SK-N-SH (cell line): ENCODE data around the gene PF4V1. TPM values are rescaled to one million over a fixed set of nuclear protein-coding genes. Genes with fewer than 3 reads are reported as not detected.

ENCODE experiments used
- CTCF ChIA-PET: fragments of 300-600, 350-600 bp; formaldehyde crosslinking; extraction: SDS; loops from one replicate; lab custom pipeline; 2021; lab: Yijun Ruan, JAX
- POLR2A ChIA-PET: fragments of 350-600 bp; sonication (Branson Sonifier 250); formaldehyde crosslinking; extraction: SDS; loops from one replicate; lab custom pipeline; 2020; ENCODE audit warnings: antibody characterized with exemption, inconsistent platforms; lab: Yijun Ruan, JAX
- DNase-seq: peaks from one replicate; pipeline ENCODE4 v3.0.0; 2012
- H2AFZ ChIP-seq: fragments of 200-600 bp; sonication (generic); 2 replicates; pipeline ENCODE4 v1.8.1; 2016; ENCODE audit warnings: antibody characterized with exemption, mild to moderate bottlenecking, low read depth
- H3F3A ChIP-seq: fragments of 200-600 bp; sonication (generic); replicated peaks from 2 replicates; pipeline ENCODE3; 2016; ENCODE audit warnings: antibody characterized with exemption, mild to moderate bottlenecking; ENCODE audit not compliant: insufficient read depth
- H3K27ac ChIP-seq, 2 experiments: fragments of 200-500 bp in 1 of 2; fragments of 200-600 bp in 1 of 2; sonication (Bioruptor generic) in 1 of 2; sonication (generic), shearing (Covaris generic) in 1 of 2; 2 replicates each; pipeline versions ENCODE4 v1.5.1 to v1.6.1; 2014 to 2016; ENCODE audit warnings: low read depth in 2 of 2, inconsistent platforms in 1 of 2, low read length in 1 of 2, mild to moderate bottlenecking in 1 of 2, mixed read lengths in 1 of 2
- H3K27me3 ChIP-seq: fragments of 200-600 bp; sonication (generic), shearing (Covaris generic); 2 replicates; pipeline ENCODE4 v1.6.1; 2016; ENCODE audit warnings: mixed run types; ENCODE audit not compliant: insufficient read depth
- H3K36me3 ChIP-seq, 2 experiments: fragments of 200-500 bp in 1 of 2; fragments of 200-600 bp in 1 of 2; sonication (Bioruptor generic) in 1 of 2; sonication (generic) in 1 of 2; replicated peaks in 1 of 2; 2 replicates each; pipeline versions ENCODE3 to v1.5.1; 2014 to 2016; ENCODE audit warnings: low read length in 1 of 2, mild to moderate bottlenecking in 1 of 2; ENCODE audit not compliant: insufficient read depth in 2 of 2, control insufficient read depth in 1 of 2
- H3K4me1 ChIP-seq, 2 experiments: fragments of 200-500 bp in 1 of 2; fragments of 200-600 bp in 1 of 2; sonication (Bioruptor generic) in 1 of 2; sonication (generic), shearing (Covaris generic) in 1 of 2; 2 replicates each; pipeline versions ENCODE4 v1.5.1 to v1.6.1; 2014 to 2016; ENCODE audit warnings: low read depth in 1 of 2, low read length in 1 of 2, mixed run types in 1 of 2; ENCODE audit not compliant: insufficient read depth in 2 of 2, control insufficient read depth in 1 of 2
- H3K4me2 ChIP-seq: fragments of 200-600 bp; sonication (generic), shearing (Covaris generic); 2 replicates; pipeline ENCODE4 v1.6.1; 2017; ENCODE audit warnings: mixed run types
- H3K4me3 ChIP-seq, 2 experiments: fragments of 200-500 bp in 1 of 2; fragments of 200-600 bp in 1 of 2; sonication (Bioruptor generic) in 1 of 2; sonication (generic), shearing (Covaris generic) in 1 of 2; 2 replicates each; pipeline versions ENCODE4 v1.5.1 to v1.8.1; 2014 to 2016; ENCODE audit warnings: low read depth in 2 of 2, inconsistent platforms in 1 of 2, low read length in 1 of 2, mild to moderate bottlenecking in 1 of 2, mixed read lengths in 1 of 2, moderate library complexity in 1 of 2
- H3K79me2 ChIP-seq: fragments of 200-600 bp; sonication (generic); 2 replicates; pipeline ENCODE4 v1.8.1; 2017; ENCODE audit warnings: mild to moderate bottlenecking; ENCODE audit not compliant: insufficient read depth
- H3K9ac ChIP-seq: fragments of 200-600 bp; sonication (generic); 2 replicates; pipeline ENCODE4 v1.6.1; 2017; ENCODE audit warnings: mixed run types
- H3K9me2 ChIP-seq: fragments of 200-600 bp; sonication (generic); 2 replicates; pipeline ENCODE4 v1.6.1; 2017; ENCODE audit warnings: mixed run types
- H3K9me3 ChIP-seq: fragments of 200-600 bp; sonication (generic); 2 replicates; pipeline ENCODE4 v1.6.1; 2017; ENCODE audit warnings: mixed run types, mild to moderate bottlenecking, moderate library complexity
- H4K20me1 ChIP-seq: fragments of 200-600 bp; sonication (generic); 2 replicates; pipeline ENCODE4 v1.6.1; 2017; ENCODE audit warnings: mild to moderate bottlenecking, mixed run types; ENCODE audit not compliant: insufficient read depth
- ELF1 ChIP-seq: IDR thresholded peaks from 2 replicates; pipeline ENCODE4 v1.4.0; 2012
- EZH2phosphoT487 ChIP-seq: fragments of 200-600 bp; sonication (generic); IDR thresholded peaks from 2 replicates; pipeline ENCODE4 v1.6.1; 2017; ENCODE audit warnings: low read depth, mixed run types, mild to moderate bottlenecking, antibody characterized with exemption, moderate library complexity, borderline replicate concordance
- FOXM1 ChIP-seq: IDR thresholded peaks from 2 replicates; pipeline ENCODE4 v1.4.0; 2012; ENCODE audit warnings: low read depth, mild to moderate bottlenecking
- GATA2 ChIP-seq: sonication (generic); formaldehyde crosslinking; IDR thresholded peaks from 2 replicates; pipeline ENCODE4 v1.5.0; 2020; ENCODE audit warnings: mild to moderate bottlenecking, missing genetic modification reagents
- POLR2AphosphoS5 ChIP-seq: IDR thresholded peaks from 2 replicates; pipeline ENCODE4 v1.6.1; 2012; ENCODE audit warnings: low read depth, low read length
- RCOR1 ChIP-seq: fragments of 150-350 bp; IDR thresholded peaks from 2 replicates; pipeline ENCODE4 v1.6.1; 2017; ENCODE audit warnings: antibody characterized with exemption, low read length
- RFX5 ChIP-seq: IDR thresholded peaks from 2 replicates; pipeline ENCODE4 v1.6.1; 2012; ENCODE audit warnings: mild to moderate bottlenecking, improper control_type of control experiment, low read length
- SMC3 ChIP-seq: IDR thresholded peaks from 2 replicates; pipeline ENCODE4 v1.6.1; 2012; ENCODE audit warnings: low read depth, low read length, improper control_type of control experiment
- WGBS: methylation state at CpG from one replicate; pipeline ENCODE4 v1.1.6; 2017; ENCODE audit warnings: low lambda C conversion rate; 5-methylcytosine and 5-hydroxymethylcytosine counted together
- polyA plus RNA-seq, 3 experiments: library from polyadenylated mRNA; depleted of rRNA; stranded (reverse); fragments of >200 nt; gene quantifications; 2 replicates each; pipeline ENCODE4 v1.2.3, GENCODE V29; 2012
- TF ChIP-seq, protein P1 (sequence below): IDR thresholded peaks from 2 replicates; pipeline ENCODE4 v1.6.1; 2012; ENCODE audit warnings: mild to moderate bottlenecking, low read depth, low read length, moderate library complexity
- TF ChIP-seq, protein P2 (sequence below): IDR thresholded peaks from 2 replicates; pipeline ENCODE4; 2012
- TF ChIP-seq, protein P3 (sequence below): fragments of 150-350 bp; IDR thresholded peaks from 2 replicates; pipeline ENCODE4 v1.6.1; 2016; ENCODE audit warnings: mild to moderate bottlenecking, low read depth, low read length
- TF ChIP-seq, protein P4 (sequence below): IDR thresholded peaks from 2 replicates; pipeline ENCODE4 v1.4.0; 2012; ENCODE audit warnings: low read depth, borderline replicate concordance

PF4V1 gene
- polyA plus RNA-seq, 1 of the 3 experiments (the other 2 are of a cell fraction), result not detected

DNA sequence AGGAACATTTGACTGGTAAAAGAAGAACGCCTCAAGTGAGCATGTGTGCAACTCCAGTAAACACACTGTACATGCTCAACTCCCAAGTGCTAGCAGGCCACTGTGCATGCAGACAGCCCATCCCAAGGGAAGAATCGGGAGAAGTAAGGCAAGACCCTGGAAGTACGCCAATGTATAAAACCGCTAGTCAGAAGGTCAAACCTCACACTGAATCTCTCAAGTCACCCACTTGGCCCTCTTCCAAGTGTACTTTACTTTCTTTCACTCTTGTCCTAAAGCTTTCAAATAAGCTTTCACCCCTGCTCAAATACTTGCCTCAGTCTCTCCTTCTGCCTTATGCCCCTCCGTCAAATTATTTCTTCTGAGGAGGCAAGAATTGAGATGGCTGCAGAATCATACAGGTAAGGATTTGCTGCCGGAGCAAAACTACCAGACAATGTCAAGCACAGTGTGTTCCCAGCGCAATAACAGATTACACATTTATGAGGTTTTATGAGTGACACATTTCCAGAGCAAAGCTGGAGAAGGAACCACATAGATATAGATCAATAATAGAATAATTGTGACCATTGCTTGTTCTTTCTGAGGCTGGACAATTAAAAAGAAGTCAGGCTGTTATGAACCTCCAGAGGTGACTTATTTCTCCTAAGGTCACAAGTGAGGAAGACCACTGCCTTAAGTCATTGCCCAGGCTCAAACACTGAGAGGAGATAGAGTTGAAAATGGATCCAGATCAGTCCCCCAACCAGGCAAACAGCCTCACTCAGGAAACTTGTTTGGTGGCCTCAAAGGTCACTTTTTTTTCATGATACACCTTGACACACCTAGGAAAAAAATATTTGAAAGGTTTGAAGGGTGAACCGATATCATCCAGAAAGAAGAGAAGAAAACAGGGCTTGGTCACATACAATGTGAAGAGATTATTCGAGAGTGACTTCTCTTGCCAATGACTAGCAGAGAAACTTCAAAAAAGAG lies 42.4 kb downstream of the PF4V1 start:
- DNase-seq, result no peak
- Histone ChIP-seq H3K27me3 (peaks cover 20% of the 10 kb centered on the region), H4K20me1 (no peaks in the 10 kb centered on the region), H3K79me2 (no peaks in the 10 kb centered on the region), H3K9ac (no peak overlapping the region), H3K4me2 (no peak overlapping the region), H3K9me2 (no peaks in the 10 kb centered on the region), H3K4me3 (no peak overlapping the region), H3K27ac (no peak overlapping the region), H2AFZ (no peak overlapping the region), H3K9me3 (no peaks in the 10 kb centered on the region), H3F3A (no peaks in the 10 kb centered on the region), H3K36me3 (no peaks in the 10 kb centered on the region), H3K4me1 (no peaks in the 10 kb centered on the region)
- ChIA-PET CTCF (no interaction called here), POLR2A (no interaction called here)
- TF ChIP-seq, protein P1, sequence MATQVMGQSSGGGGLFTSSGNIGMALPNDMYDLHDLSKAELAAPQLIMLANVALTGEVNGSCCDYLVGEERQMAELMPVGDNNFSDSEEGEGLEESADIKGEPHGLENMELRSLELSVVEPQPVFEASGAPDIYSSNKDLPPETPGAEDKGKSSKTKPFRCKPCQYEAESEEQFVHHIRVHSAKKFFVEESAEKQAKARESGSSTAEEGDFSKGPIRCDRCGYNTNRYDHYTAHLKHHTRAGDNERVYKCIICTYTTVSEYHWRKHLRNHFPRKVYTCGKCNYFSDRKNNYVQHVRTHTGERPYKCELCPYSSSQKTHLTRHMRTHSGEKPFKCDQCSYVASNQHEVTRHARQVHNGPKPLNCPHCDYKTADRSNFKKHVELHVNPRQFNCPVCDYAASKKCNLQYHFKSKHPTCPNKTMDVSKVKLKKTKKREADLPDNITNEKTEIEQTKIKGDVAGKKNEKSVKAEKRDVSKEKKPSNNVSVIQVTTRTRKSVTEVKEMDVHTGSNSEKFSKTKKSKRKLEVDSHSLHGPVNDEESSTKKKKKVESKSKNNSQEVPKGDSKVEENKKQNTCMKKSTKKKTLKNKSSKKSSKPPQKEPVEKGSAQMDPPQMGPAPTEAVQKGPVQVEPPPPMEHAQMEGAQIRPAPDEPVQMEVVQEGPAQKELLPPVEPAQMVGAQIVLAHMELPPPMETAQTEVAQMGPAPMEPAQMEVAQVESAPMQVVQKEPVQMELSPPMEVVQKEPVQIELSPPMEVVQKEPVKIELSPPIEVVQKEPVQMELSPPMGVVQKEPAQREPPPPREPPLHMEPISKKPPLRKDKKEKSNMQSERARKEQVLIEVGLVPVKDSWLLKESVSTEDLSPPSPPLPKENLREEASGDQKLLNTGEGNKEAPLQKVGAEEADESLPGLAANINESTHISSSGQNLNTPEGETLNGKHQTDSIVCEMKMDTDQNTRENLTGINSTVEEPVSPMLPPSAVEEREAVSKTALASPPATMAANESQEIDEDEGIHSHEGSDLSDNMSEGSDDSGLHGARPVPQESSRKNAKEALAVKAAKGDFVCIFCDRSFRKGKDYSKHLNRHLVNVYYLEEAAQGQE, result no peak
- TF ChIP-seq, protein P2, sequence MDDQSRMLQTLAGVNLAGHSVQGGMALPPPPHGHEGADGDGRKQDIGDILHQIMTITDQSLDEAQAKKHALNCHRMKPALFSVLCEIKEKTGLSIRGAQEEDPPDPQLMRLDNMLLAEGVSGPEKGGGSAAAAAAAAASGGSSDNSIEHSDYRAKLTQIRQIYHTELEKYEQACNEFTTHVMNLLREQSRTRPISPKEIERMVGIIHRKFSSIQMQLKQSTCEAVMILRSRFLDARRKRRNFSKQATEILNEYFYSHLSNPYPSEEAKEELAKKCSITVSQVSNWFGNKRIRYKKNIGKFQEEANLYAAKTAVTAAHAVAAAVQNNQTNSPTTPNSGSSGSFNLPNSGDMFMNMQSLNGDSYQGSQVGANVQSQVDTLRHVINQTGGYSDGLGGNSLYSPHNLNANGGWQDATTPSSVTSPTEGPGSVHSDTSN, result no peak
- TF ChIP-seq, protein P3, sequence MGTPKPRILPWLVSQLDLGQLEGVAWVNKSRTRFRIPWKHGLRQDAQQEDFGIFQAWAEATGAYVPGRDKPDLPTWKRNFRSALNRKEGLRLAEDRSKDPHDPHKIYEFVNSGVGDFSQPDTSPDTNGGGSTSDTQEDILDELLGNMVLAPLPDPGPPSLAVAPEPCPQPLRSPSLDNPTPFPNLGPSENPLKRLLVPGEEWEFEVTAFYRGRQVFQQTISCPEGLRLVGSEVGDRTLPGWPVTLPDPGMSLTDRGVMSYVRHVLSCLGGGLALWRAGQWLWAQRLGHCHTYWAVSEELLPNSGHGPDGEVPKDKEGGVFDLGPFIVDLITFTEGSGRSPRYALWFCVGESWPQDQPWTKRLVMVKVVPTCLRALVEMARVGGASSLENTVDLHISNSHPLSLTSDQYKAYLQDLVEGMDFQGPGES, result no peak
- TF ChIP-seq EZH2phosphoT487 (no peak), ELF1 (no peak), GATA2 (CRISPR knock-in tag) (no peak), RCOR1 (no peak), SMC3 (no peak), FOXM1 (no peak), POLR2AphosphoS5 (no peak), RFX5 (no peak)
- TF ChIP-seq, protein P4, sequence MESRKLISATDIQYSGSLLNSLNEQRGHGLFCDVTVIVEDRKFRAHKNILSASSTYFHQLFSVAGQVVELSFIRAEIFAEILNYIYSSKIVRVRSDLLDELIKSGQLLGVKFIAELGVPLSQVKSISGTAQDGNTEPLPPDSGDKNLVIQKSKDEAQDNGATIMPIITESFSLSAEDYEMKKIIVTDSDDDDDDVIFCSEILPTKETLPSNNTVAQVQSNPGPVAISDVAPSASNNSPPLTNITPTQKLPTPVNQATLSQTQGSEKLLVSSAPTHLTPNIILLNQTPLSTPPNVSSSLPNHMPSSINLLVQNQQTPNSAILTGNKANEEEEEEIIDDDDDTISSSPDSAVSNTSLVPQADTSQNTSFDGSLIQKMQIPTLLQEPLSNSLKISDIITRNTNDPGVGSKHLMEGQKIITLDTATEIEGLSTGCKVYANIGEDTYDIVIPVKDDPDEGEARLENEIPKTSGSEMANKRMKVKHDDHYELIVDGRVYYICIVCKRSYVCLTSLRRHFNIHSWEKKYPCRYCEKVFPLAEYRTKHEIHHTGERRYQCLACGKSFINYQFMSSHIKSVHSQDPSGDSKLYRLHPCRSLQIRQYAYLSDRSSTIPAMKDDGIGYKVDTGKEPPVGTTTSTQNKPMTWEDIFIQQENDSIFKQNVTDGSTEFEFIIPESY, result no peak
- WGBS, result 18% methylated on average over 9 of the region's 9 CpGs
